Measurements from ENCODE around the gene ISM1. TPM values are rescaled to one million over a fixed set of nuclear protein-coding genes. Genes with fewer than 3 reads are reported as not detected.

The ISM1 gene
- total RNA-seq = 1 to 10 TPM in 1 of 2 experiments, under 1 TPM in 1; 0.87 to 1.1 TPM
- 5.1 TPM for polyA plus RNA-seq (2013, experiment 1 of 2)
- polyA plus RNA-seq (2013, experiment 2 of 2) = 6.2 TPM
- 0.72 to 38.7 (median 5.6) reads per million in 172 experiments for total RNA-seq

GRCh38 chr20:13220904-13221297 lies at the start of gene ISM1:
Gene ISM1, plus strand, starts transcription at chr20:13221274. Its CDS starts 503 bp downstream, at chr20:13221777.
- Histone ChIP-seq H3K27ac (ENCODE audit: low read depth in 1 of 2, low read length in 2 of 2) (no peak within 1 kb of the TSS), H3K4me1 (ENCODE audit: insufficient read depth, low read length) (peaks cover 29% of the 10 kb centered on the region), H3K4me3 (ENCODE audit: low read length) (peak within 1 kb of the TSS; percentile 72), H3K27me3 (ENCODE audit: control insufficient read depth in 1 of 2, insufficient read depth in 2 of 2, low read length in 2 of 2) (peaks cover 13 to 23% of the 10 kb centered on the region in 2 experiments), H3K9me3 (ENCODE audit: control insufficient read depth in 1 of 2, insufficient read depth in 1 of 2, low read length in 2 of 2) (peaks cover 0 to 4% of the 10 kb centered on the region in 2 experiments), H3K36me3 (ENCODE audit: insufficient read depth, low read length) (no peaks in the 10 kb centered on the region)
- Mint-ChIP-seq H3K36me3 (ENCODE audit: low read depth) (no peaks in the 10 kb centered on the region), H3K9me3 (no peaks in the 10 kb centered on the region), H3K4me1 (ENCODE audit: low read depth) (peaks cover 21% of the 10 kb centered on the region), H3K27ac (peak within 1 kb of the TSS; percentile 62), H3K27me3 (peaks cover 49% of the 10 kb centered on the region), H3K4me3 (peak within 1 kb of the TSS; percentile 91)
- POLR2A ChIA-PET = interaction anchor here (0.5 to 2.0 kb wide), 6 partner anchors 25 to 42 kb away, joined by 3 to 13 read pairs (median 6); no protein-coding TSS in a partner anchor
- DNase-seq = peak in 13 of 14 experiments; percentile 12 to 71 (median 37)
- TF ChIP-seq CTCF (IDR thresholded peaks at IDR 0.05) = no peak
- CTCF ChIA-PET = interaction anchor here (1.3 kb wide), 1 partner anchor 41 kb away, joined by 3 read pairs; no protein-coding TSS in a partner anchor
- ATAC-seq (ENCODE audit: poor library complexity) = peak; percentile 30
- intact Hi-C loops (cut with DNase I, micrococcal nuclease) = loop anchor here in 1 of 2 experiments (1.0 kb wide), 1 partner anchor 41 kb away; no protein-coding TSS in a partner anchor

GRCh38 chr20:13173201-13173600 lies 47.9 kb upstream of the ISM1 start:
- Mint-ChIP-seq H3K4me3 (no peak overlapping the region), H3K9me3 (no peaks in the 10 kb centered on the region), H3K27me3 (peaks cover 19% of the 10 kb centered on the region), H3K27ac (no peak overlapping the region), H3K4me1 (ENCODE audit: low read depth) (no peaks in the 10 kb centered on the region), H3K36me3 (ENCODE audit: low read depth) (no peaks in the 10 kb centered on the region)
- Histone ChIP-seq H3K27me3 (ENCODE audit: control insufficient read depth in 1 of 2, insufficient read depth in 2 of 2, low read length in 2 of 2) (no peaks in the 10 kb centered on the region), H3K36me3 (ENCODE audit: insufficient read depth, low read length) (no peaks in the 10 kb centered on the region), H3K4me1 (ENCODE audit: insufficient read depth, low read length) (no peaks in the 10 kb centered on the region), H3K9me3 (ENCODE audit: control insufficient read depth in 1 of 2, insufficient read depth in 1 of 2, low read length in 2 of 2) (no peaks in the 10 kb centered on the region), H3K4me3 (ENCODE audit: low read length) (no peak overlapping the region), H3K27ac (ENCODE audit: low read depth in 1 of 2, low read length in 2 of 2) (no peak overlapping the region)
- ChIA-PET CTCF (no interaction called here), POLR2A (interaction anchor here (0.7 kb wide), 1 partner anchor 13 kb away, joined by 3 read pairs; no protein-coding TSS in a partner anchor)
- DNase-seq (no peak), ATAC-seq (ENCODE audit: poor library complexity) (no peak)
- intact Hi-C loops (cut with DNase I, micrococcal nuclease) = no loop called here
- no peak for TF ChIP-seq CTCF (IDR thresholded peaks at IDR 0.05)

- H3K9me3 ChIP-seq (ENCODE audit: control insufficient read depth in 1 of 2, insufficient read depth in 1 of 2, low read length in 2 of 2) = no peaks in the 10 kb centered on the region
- intact Hi-C loops (cut with DNase I, micrococcal nuclease) = no loop called here
- TF ChIP-seq CTCF (IDR thresholded peaks at IDR 0.05) = no peak
- H3K36me3 Mint-ChIP-seq (ENCODE audit: low read depth) = no peaks in the 10 kb centered on the region
- ChIA-PET POLR2A (no interaction called here), CTCF (no interaction called here)
- H3K4me3 ChIP-seq (ENCODE audit: low read length) = no peak overlapping the region
- no peaks in the 10 kb centered on the region for H3K9me3 Mint-ChIP-seq
- ATAC-seq (ENCODE audit: poor library complexity) (no peak), DNase-seq (no peak)
- no peaks in the 10 kb centered on the region for H3K36me3 ChIP-seq (ENCODE audit: insufficient read depth, low read length)
- no peak overlapping the region for H3K27ac Mint-ChIP-seq
- peaks cover 19% of the 10 kb centered on the region for H3K27me3 Mint-ChIP-seq
- H3K4me3 Mint-ChIP-seq = no peak overlapping the region
- no peak overlapping the region for H3K27ac ChIP-seq (ENCODE audit: low read depth in 1 of 2, low read length in 2 of 2)
- H3K4me1 ChIP-seq (ENCODE audit: insufficient read depth, low read length) = no peaks in the 10 kb centered on the region
- no peaks in the 10 kb centered on the region for H3K27me3 ChIP-seq (ENCODE audit: control insufficient read depth in 1 of 2, insufficient read depth in 2 of 2, low read length in 2 of 2)
- no peaks in the 10 kb centered on the region for H3K4me1 Mint-ChIP-seq (ENCODE audit: low read depth)
These were observed 46.7 kb upstream of the ISM1 start for GRCh38 chr20:13174402-13174801.

Measured in CD4-positive, alpha-beta T cell (primary cell).